ENCODE data around the gene JAKMIP1. TPM values are rescaled to one million over a fixed set of nuclear protein-coding genes. Genes with fewer than 3 reads are reported as not detected.

JAKMIP1 gene
- total and polyA plus RNA-seq, 9 donors: 0.33 to 1.00 (median 0.56) TPM; not detected in 1

DNA sequence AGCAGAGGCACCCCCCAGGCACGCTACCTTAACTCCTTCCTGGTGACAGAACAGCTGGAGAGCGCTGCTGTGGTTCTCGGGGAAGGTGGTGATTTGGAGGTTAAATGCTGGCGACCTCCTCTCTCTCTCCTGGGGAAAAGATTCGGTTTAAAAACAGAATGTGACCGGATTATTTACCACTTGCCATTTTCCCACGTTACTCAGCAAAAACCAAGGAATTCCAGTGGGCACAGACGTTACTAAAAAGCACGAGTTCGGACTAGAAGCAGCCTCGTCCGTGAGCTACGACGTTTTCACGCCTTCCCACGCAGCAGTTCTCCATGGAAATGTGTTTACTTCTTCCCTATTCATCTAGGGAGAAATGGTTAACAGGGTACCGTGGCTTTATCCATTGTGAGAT is 149.8 kb downstream of the JAKMIP1 start:
- H3K4me3 ChIP-seq: no peak overlapping the region
- TF ChIP-seq, protein P1, sequence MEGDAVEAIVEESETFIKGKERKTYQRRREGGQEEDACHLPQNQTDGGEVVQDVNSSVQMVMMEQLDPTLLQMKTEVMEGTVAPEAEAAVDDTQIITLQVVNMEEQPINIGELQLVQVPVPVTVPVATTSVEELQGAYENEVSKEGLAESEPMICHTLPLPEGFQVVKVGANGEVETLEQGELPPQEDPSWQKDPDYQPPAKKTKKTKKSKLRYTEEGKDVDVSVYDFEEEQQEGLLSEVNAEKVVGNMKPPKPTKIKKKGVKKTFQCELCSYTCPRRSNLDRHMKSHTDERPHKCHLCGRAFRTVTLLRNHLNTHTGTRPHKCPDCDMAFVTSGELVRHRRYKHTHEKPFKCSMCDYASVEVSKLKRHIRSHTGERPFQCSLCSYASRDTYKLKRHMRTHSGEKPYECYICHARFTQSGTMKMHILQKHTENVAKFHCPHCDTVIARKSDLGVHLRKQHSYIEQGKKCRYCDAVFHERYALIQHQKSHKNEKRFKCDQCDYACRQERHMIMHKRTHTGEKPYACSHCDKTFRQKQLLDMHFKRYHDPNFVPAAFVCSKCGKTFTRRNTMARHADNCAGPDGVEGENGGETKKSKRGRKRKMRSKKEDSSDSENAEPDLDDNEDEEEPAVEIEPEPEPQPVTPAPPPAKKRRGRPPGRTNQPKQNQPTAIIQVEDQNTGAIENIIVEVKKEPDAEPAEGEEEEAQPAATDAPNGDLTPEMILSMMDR (IDR thresholded peaks at IDR 0.05): no peak
- TF ChIP-seq POLR2A (IDR thresholded peaks at IDR 0.05) (no peak), EP300 (IDR thresholded peaks at IDR 0.05) (no peak)
- no peaks in the 10 kb centered on the region for H3K36me3 ChIP-seq
- no peak for DNase-seq
- intact Hi-C loops (cut with DNase I): no loop called here
- no peaks in the 10 kb centered on the region for H3K4me1 ChIP-seq (ENCODE audit: insufficient read depth)
- H3K9me3 ChIP-seq: no peaks in the 10 kb centered on the region
- H3K27me3 ChIP-seq: no peaks in the 10 kb centered on the region
- 44 to 54% (median 50%) methylated on average over 17 of the region's 17 CpGs for WGBS, 3 donors
- no peak overlapping the region for H3K27ac ChIP-seq

GRCh38 chr4:6049985-6050384 is 150.4 kb downstream of the JAKMIP1 start:
- intact Hi-C loops (cut with DNase I): no loop called here
- DNase-seq: no peak
- H3K27me3 ChIP-seq: no peaks in the 10 kb centered on the region
- no peak for TF ChIP-seq POLR2A (IDR thresholded peaks at IDR 0.05)
- no peak for TF ChIP-seq EP300 (IDR thresholded peaks at IDR 0.05)
- TF ChIP-seq, protein P1 (IDR thresholded peaks at IDR 0.05): no peak
- H3K4me1 ChIP-seq (ENCODE audit: insufficient read depth): no peaks in the 10 kb centered on the region
- no peak overlapping the region for H3K27ac ChIP-seq
- 81 to 87% (median 83%) methylated on average over 8 of the region's 8 CpGs for WGBS, 3 donors
- H3K36me3 ChIP-seq: no peaks in the 10 kb centered on the region
- no peaks in the 10 kb centered on the region for H3K9me3 ChIP-seq
- no peak overlapping the region for H3K4me3 ChIP-seq

DNA sequence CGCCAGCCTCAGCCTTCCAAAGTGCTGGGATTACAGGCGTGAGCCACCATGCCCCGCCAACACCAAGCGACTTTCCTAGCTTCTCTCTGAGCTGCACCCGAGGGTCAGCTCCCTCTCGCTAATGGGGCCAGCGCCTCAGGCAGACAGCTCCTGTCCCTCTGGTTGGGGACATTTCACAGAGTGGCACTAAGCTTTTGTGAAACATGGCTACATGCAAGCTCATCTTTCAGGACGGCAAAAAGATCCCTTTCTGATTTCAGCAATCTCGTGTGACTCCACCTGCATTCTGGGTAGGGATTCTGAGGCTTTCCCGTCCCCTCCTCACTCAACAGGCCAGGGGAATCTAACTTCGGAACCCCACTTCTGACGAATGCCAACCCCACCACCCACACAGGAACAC is 151.1 kb downstream of the JAKMIP1 start:
- intact Hi-C loops (cut with DNase I): no loop called here
- 90 to 93% (median 92%) methylated on average over 12 of the region's 12 CpGs for WGBS, 3 donors

GRCh38 chr4:6048537-6048936 is 151.8 kb downstream of the JAKMIP1 start:
- intact Hi-C loops (cut with DNase I): no loop called here
- no peak overlapping the region for H3K27ac ChIP-seq
- no peak for DNase-seq

More for the DNA sequence above, 151.1 kb downstream of the JAKMIP1 start:
- DNase-seq: no peak
- no peaks in the 10 kb centered on the region for H3K36me3 ChIP-seq
- no peak overlapping the region for H3K4me3 ChIP-seq
- no peak overlapping the region for H3K27ac ChIP-seq
- H3K9me3 ChIP-seq: no peaks in the 10 kb centered on the region
- H3K27me3 ChIP-seq: no peaks in the 10 kb centered on the region
- H3K4me1 ChIP-seq (ENCODE audit: insufficient read depth): no peaks in the 10 kb centered on the region
- TF ChIP-seq POLR2A (IDR thresholded peaks at IDR 0.05) (no peak), EP300 (IDR thresholded peaks at IDR 0.05) (no peak)
- TF ChIP-seq, protein P1 (IDR thresholded peaks at IDR 0.05): no peak

More at GRCh38 chr4:6048537-6048936, 151.8 kb downstream of the JAKMIP1 start:
- TF ChIP-seq, protein P1 (IDR thresholded peaks at IDR 0.05): no peak
- TF ChIP-seq POLR2A (IDR thresholded peaks at IDR 0.05) (no peak), EP300 (IDR thresholded peaks at IDR 0.05) (no peak)
- Histone ChIP-seq H3K4me3 (no peak overlapping the region), H3K9me3 (no peaks in the 10 kb centered on the region), H3K36me3 (no peaks in the 10 kb centered on the region), H3K4me1 (ENCODE audit: insufficient read depth) (no peaks in the 10 kb centered on the region), H3K27me3 (no peaks in the 10 kb centered on the region)
- WGBS, 3 donors: 71 to 76% (median 74%) methylated on average over 12 of the region's 12 CpGs
